B cell (primary cell): ENCODE data around the gene TRIM31. TPM values are rescaled to one million over a fixed set of nuclear protein-coding genes. Genes with fewer than 3 reads are reported as not detected.

Source experiments
- ATAC-seq: fragments of 200-7000 bp; cut with Tn5 transposase; one replicate; pipeline ENCODE4 v1.10.0; 2021; ENCODE audit warnings: low read depth, mild to moderate bottlenecking, moderate number of reproducible peaks, moderate library complexity
- CTCF ChIA-PET: fragments of 350-600 bp; sonication (Branson Sonifier 250); formaldehyde crosslinking; loops from one replicate; lab custom pipeline; 2021; ENCODE audit warnings: antibody characterized with exemption, inconsistent platforms; lab: Charles Lee
- POLR2A ChIA-PET: fragments of 350-600 bp; sonication (Branson Sonifier 250); formaldehyde crosslinking; loops from one replicate; lab custom pipeline; 2021; ENCODE audit warnings: antibody characterized with exemption; lab: Charles Lee
- DNase-seq: peaks from one replicate; pipeline ENCODE4 v3.0.0; 2013
- H2AFZ ChIP-seq: 2 replicates; pipeline ENCODE4 v1.6.1; 2012; ENCODE audit warnings: mild to moderate bottlenecking, low read depth, low read length; ENCODE audit not compliant: insufficient read depth, poor library complexity, severe bottlenecking
- H3K27ac ChIP-seq, 2 donors: 1 replicate in 1 of 2; 2 replicates in 1 of 2; pipeline ENCODE4 v1.5.1; 2012 to 2013; ENCODE audit warnings: low read length in 2 of 2, mild to moderate bottlenecking in 2 of 2, moderate library complexity in 1 of 2
- H3K27me3 ChIP-seq, 4 experiments: fragments of 200-600 bp in 1 of 4; sonication (generic) in 1 of 4; replicated peaks in 1 of 4; 1 replicate in 2 of 4; 2 replicates in 2 of 4; pipeline versions ENCODE4 v1.6.1 to v1.7.0; 2013 to 2016; ENCODE audit warnings: low read length in 3 of 4, mild to moderate bottlenecking in 2 of 4, mixed read lengths in 1 of 4, moderate library complexity in 1 of 4; ENCODE audit not compliant: insufficient read depth in 4 of 4, control insufficient read depth in 3 of 4; ENCODE audit errors: control extremely low read depth in 1 of 4
- H3K36me3 ChIP-seq, 2 experiments: replicated peaks in 1 of 2; 1 replicate in 1 of 2; 2 replicates in 1 of 2; pipeline versions ENCODE4 v1.6.1 to v1.7.1; 2013; ENCODE audit warnings: low read length in 1 of 2; ENCODE audit not compliant: insufficient read depth in 2 of 2, control insufficient read depth in 1 of 2; ENCODE audit errors: control extremely low read depth in 1 of 2, extremely low read depth in 1 of 2
- H3K4me1 ChIP-seq, 2 donors: fragments of 200-600 bp in 1 of 2; sonication (generic) in 1 of 2; 1 replicate in 1 of 2; 2 replicates in 1 of 2; pipeline versions ENCODE4 v1.5.1 to v1.6.1; 2013 to 2017; ENCODE audit warnings: low read length in 2 of 2; ENCODE audit not compliant: control insufficient read depth in 2 of 2, insufficient read depth in 2 of 2
- H3K4me2 ChIP-seq: replicated peaks from 2 replicates; pipeline ENCODE3; 2012; ENCODE audit warnings: mild to moderate bottlenecking, low read depth, low read length; ENCODE audit not compliant: poor library complexity, severe bottlenecking
- H3K4me3 ChIP-seq, 5 experiments: fragments of 200-600 bp in 1 of 5; sonication (generic) in 1 of 5; 1 replicate in 3 of 5; 2 replicates in 2 of 5; pipeline versions ENCODE4 v1.5.1 to v1.7.0; 2011 to 2016; ENCODE audit warnings: low read length in 4 of 5, mild to moderate bottlenecking in 4 of 5, low read depth in 2 of 5, control low read depth in 1 of 5, moderate library complexity in 1 of 5; ENCODE audit not compliant: insufficient read depth in 1 of 5; ENCODE audit errors: control extremely low read depth in 1 of 5, extremely low read depth in 1 of 5
- H3K79me2 ChIP-seq: fragments of 200-600 bp; sonication (generic); one replicate; pipeline ENCODE4 v1.6.0; 2016; ENCODE audit warnings: low read length; ENCODE audit not compliant: control insufficient read depth, insufficient read depth
- H3K9ac ChIP-seq: fragments of 200-600 bp; sonication (generic); 2 replicates; pipeline ENCODE4 v1.6.1; 2017; ENCODE audit warnings: mild to moderate bottlenecking, low read length, moderate library complexity
- H3K9me3 ChIP-seq, 3 donors: one replicate each; pipeline versions ENCODE4 v1.6.1 to v1.7.1; 2013; ENCODE audit warnings: low read length in 2 of 3; ENCODE audit not compliant: control insufficient read depth in 2 of 3, insufficient read depth in 1 of 3; ENCODE audit errors: control extremely low read depth in 1 of 3
- H4K20me1 ChIP-seq: 2 replicates; pipeline ENCODE4 v1.6.0; 2012; ENCODE audit warnings: mild to moderate bottlenecking, low read length; ENCODE audit not compliant: insufficient read depth, control insufficient read depth, poor library complexity, severe bottlenecking
- H3K27ac Mint-ChIP-seq: one replicate; pipeline ENCODE4 v1.8.0; 2021; ENCODE audit warnings: mixed read lengths
- H3K27me3 Mint-ChIP-seq: one replicate; pipeline ENCODE4 v1.8.0; 2021; ENCODE audit warnings: mixed read lengths
- H3K4me1 Mint-ChIP-seq: one replicate; pipeline ENCODE4 v1.8.0; 2021; ENCODE audit warnings: mixed read lengths
- H3K4me3 Mint-ChIP-seq: one replicate; pipeline ENCODE4 v1.8.0; 2021; ENCODE audit warnings: mixed read lengths
- H3K9me3 Mint-ChIP-seq: one replicate; pipeline ENCODE4 v1.8.0; 2022; ENCODE audit warnings: mixed read lengths; ENCODE audit not compliant: insufficient read depth
- EZH2 ChIP-seq: IDR thresholded peaks from 2 replicates; pipeline ENCODE4 v1.6.1; 2012; ENCODE audit warnings: borderline replicate concordance, low read depth, mild to moderate bottlenecking, moderate library complexity, low read length; ENCODE audit not compliant: insufficient read depth, poor library complexity, severe bottlenecking
- WGBS: methylation state at CpG from one replicate; pipeline ENCODE4 v1.1.5; 2013; ENCODE audit warnings: missing lambda C conversion rate; ENCODE audit not compliant: insufficient coverage; 5-methylcytosine and 5-hydroxymethylcytosine counted together
- intact Hi-C: fragments of 100-400 bp; cut with micrococcal nuclease; formaldehyde crosslinking; loops from one replicate; pipeline ENCODE4 v1.10.0; 2022
- polyA plus RNA-seq: library from polyadenylated mRNA; depleted of rRNA; stranded (reverse); fragments of >200 nt; gene quantifications from 2 replicates; pipeline ENCODE4 v1.2.3, GENCODE V29; 2012
- total RNA-seq, 2 donors: library from RNA; stranded (reverse); fragments of 120-200 nt in 1 of 2; gene quantifications; 1 replicate in 1 of 2; 2 replicates in 1 of 2; pipeline versions ENCODE4 v1.2.3 to v1.2.4, GENCODE V29; 2013 to 2022
- TF ChIP-seq, protein P1 (sequence below): fragments of 200-600 bp; IDR thresholded peaks from one replicate; pipeline ENCODE4 v1.8.0; 2022; ENCODE audit warnings: antibody characterized with exemption, mild to moderate bottlenecking

Gene TRIM31
- total and polyA plus RNA-seq, 2 donors (not counting 1 experiment from before 2014, with no cell fraction given) = not detected

DNA sequence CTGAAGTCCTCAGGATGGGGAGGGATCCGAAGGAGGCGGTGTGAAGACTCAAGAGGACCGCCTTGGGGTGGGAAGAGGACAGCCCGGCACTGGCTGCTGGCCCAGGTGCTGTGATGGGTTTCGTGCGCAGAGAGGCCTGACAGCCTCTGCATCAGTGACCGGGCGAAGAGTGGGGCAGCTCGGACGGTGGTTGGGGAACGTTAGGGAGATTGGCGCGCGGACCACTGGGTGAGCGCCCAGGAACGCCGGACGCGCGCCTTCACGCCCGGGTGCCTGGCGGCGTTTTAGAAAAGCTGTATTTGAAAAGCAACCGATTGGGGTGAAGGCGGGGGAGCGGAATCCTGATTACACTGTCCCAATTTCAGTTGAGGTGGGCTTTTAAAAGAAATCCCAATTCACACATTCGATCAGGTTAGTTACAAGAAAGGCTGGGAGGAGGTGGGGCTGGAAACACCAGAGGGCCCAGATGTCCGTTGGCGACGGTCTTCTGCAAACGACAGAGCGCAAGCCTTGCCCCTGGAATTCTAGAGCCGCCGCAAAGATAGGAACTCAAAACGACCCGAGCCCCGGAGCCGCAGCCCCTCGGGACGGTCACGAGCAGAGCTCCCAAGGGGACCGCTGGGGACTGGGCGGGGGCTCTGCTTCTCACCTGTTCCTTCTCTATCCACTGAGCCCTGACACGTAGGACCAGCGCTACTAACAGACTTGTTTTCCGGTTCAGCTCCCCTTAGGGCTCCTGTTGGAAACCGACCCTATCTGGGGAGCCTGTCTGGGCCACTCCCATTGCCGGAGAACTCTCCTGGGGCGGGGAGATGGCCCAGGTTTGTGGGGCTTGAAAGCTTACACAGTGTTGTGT is 14.6 kb upstream of the TRIM31 start:
- DNase-seq (peak; percentile 59), ATAC-seq (peak; percentile 44)
- Histone ChIP-seq H3K27ac (no peak overlapping the region), H4K20me1 (no peaks in the 10 kb centered on the region), H3K4me1 (peaks cover 13 to 18% of the 10 kb centered on the region in 2 donors), H3K4me2 (peak overlapping the region; percentile 63), H3K9me3 (peaks cover 0 to 6% (median 0%) of the 10 kb centered on the region in 3 donors), H3K27me3 (peaks cover 0 to 51% (median 37%) of the 10 kb centered on the region in 4 experiments), H3K4me3 (no peak overlapping the region), H2AFZ (peak overlapping the region; percentile 49), H3K79me2 (no peaks in the 10 kb centered on the region), H3K36me3 (no peaks in the 10 kb centered on the region), H3K9ac (no peak overlapping the region)
- peaks cover 12% of the 10 kb centered on the region for H3K4me1 Mint-ChIP-seq
- POLR2A ChIA-PET = no interaction called here
- WGBS = 29% methylated on average over 43 of the region's 50 CpGs
- CTCF ChIA-PET = interaction anchor here (2.3 kb wide), 1 partner anchor 24 kb away, joined by 22 read pairs; no protein-coding TSS in a partner anchor
- peaks cover 54% of the 10 kb centered on the region for H3K27me3 Mint-ChIP-seq
- H3K27ac Mint-ChIP-seq = no peak overlapping the region
- H3K9me3 Mint-ChIP-seq = no peaks in the 10 kb centered on the region
- TF ChIP-seq, protein P1, sequence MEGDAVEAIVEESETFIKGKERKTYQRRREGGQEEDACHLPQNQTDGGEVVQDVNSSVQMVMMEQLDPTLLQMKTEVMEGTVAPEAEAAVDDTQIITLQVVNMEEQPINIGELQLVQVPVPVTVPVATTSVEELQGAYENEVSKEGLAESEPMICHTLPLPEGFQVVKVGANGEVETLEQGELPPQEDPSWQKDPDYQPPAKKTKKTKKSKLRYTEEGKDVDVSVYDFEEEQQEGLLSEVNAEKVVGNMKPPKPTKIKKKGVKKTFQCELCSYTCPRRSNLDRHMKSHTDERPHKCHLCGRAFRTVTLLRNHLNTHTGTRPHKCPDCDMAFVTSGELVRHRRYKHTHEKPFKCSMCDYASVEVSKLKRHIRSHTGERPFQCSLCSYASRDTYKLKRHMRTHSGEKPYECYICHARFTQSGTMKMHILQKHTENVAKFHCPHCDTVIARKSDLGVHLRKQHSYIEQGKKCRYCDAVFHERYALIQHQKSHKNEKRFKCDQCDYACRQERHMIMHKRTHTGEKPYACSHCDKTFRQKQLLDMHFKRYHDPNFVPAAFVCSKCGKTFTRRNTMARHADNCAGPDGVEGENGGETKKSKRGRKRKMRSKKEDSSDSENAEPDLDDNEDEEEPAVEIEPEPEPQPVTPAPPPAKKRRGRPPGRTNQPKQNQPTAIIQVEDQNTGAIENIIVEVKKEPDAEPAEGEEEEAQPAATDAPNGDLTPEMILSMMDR = no peak
- TF ChIP-seq EZH2 = no peak
- intact Hi-C loops = no loop called here
- H3K4me3 Mint-ChIP-seq = peak overlapping the region; percentile 45

DNA sequence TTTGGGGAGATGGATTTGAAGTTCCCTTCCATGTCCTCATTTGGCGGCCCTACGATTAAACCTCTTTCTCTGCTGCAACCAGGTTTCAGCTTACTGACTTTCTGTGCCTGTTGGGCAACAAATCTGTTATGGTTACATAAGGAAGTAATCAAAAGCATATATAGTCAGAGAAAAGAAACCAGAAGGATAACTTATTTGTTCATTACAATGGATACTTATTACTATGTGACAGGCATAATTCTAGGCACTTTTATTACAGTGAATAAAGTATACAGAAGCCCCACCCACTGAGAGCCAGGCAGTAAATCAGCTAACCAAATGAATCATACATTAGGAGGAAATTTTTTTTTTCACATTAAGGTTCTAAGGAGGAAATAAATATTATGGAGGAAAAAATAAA is 9.6 kb upstream of the TRIM31 start:
- H3K9me3 Mint-ChIP-seq = no peaks in the 10 kb centered on the region
- Histone ChIP-seq H3K9me3 (peaks cover 0 to under 1% (median 0%) of the 10 kb centered on the region in 3 donors), H3K27ac (no peak overlapping the region), H3K79me2 (no peaks in the 10 kb centered on the region), H3K4me1 (peaks cover 2% of the 10 kb centered on the region in 2 donors), H3K36me3 (no peaks in the 10 kb centered on the region), H4K20me1 (no peaks in the 10 kb centered on the region), H3K4me3 (no peak overlapping the region), H2AFZ (no peak overlapping the region), H3K27me3 (peaks cover 0 to 19% (median 7%) of the 10 kb centered on the region in 4 experiments), H3K4me2 (no peak overlapping the region), H3K9ac (no peak overlapping the region)
- ChIA-PET CTCF (interaction anchor here (3.6 to 4.3 kb wide), 2 partner anchors 10 to 20 kb away, joined by 22 read pairs; no protein-coding TSS in a partner anchor), POLR2A (no interaction called here)
- intact Hi-C loops = no loop called here
- H3K27me3 Mint-ChIP-seq = peaks cover 47% of the 10 kb centered on the region
- TF ChIP-seq, protein P1 = no peak
- no peak for TF ChIP-seq EZH2
- DNase-seq (no peak), ATAC-seq (no peak)
- peaks cover 4% of the 10 kb centered on the region for H3K4me1 Mint-ChIP-seq
- H3K27ac Mint-ChIP-seq = no peak overlapping the region
- no peak overlapping the region for H3K4me3 Mint-ChIP-seq
- WGBS = no CpG with 5 or more reads among the region's 2 CpGs
